Hematopoietic multipotent progenitor cell treated with erythropoietin and hydrocortisone succinate and interleukin-3 and kit ligand, for 8 days (in vitro differentiated cells): ENCODE data around the gene MRPS6.

Experiments
- DNase-seq: peaks from one replicate; pipeline ENCODE4 v3.0.0-alpha.2; 2015

The MRPS6 gene

GRCh38 chr21:34135330-34135729, 62.0 kb downstream of the MRPS6 start:
- no peak for DNase-seq

DNA sequence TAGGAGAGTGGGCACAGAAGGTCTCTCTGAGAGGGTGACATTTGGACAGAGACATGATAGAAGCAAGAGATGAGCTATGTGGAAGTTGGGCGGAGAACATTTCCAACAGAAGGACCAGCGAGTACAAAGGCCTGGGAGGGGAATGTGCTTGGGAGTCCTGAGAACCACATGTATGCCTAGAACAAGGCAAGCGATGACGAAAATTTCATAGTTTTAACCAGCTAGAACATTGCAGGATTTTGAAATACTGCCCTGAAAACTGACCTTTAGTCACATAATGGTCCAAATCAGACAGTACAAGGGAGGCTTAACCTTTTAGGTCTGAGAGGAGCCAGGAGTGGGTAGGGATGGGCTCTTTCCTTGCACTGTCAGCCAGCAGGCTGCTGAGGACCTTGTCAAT, 68.0 kb downstream of the MRPS6 start:
- no peak for DNase-seq

GRCh38 chr21:34143685-34144182, 70.4 kb downstream of the MRPS6 start:
- DNase-seq = no peak

DNA sequence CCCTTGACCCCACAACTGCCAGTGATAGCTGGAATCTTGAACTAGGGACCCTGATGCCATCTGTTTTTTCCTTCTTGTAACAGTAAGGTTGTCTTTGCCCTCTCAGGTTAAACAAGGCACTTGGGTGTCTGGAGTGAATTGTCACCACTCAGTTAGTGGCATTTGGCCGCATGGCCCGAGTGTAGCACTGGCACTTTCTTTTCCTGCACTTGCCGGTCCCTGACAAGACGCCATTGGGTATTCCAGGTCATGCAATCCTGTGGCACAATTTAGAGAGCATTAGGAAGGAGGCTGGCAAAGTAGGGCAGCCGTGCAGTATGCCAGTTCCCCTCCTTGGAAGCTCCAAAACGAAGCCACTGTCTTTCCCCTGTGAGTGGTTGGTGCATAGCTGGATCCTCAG, 70.8 kb downstream of the MRPS6 start:
- no peak for DNase-seq

- DNase-seq = no peak
Observed at GRCh38 chr21:34147792-34148418, 74.5 kb downstream of the MRPS6 start.

DNA sequence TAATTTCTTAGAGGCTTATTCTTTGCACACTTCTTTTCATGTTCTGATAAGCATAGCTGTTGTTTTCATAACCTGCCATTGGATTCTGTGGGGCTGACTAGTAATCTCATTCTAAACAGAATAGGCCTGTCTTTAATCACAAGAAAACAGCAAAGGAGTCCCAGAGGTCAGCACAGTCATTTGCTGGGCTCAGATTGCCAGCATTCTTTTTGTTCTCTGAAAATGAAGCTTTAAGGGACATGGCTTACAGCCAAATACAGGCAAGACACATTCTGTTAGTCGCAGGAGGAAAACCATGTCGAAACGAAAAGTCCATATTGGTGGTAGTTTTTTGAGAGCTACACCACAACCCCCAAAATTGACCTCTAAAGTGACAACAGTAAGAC, 75.0 kb downstream of the MRPS6 start:
- DNase-seq = peak; percentile 26

DNA sequence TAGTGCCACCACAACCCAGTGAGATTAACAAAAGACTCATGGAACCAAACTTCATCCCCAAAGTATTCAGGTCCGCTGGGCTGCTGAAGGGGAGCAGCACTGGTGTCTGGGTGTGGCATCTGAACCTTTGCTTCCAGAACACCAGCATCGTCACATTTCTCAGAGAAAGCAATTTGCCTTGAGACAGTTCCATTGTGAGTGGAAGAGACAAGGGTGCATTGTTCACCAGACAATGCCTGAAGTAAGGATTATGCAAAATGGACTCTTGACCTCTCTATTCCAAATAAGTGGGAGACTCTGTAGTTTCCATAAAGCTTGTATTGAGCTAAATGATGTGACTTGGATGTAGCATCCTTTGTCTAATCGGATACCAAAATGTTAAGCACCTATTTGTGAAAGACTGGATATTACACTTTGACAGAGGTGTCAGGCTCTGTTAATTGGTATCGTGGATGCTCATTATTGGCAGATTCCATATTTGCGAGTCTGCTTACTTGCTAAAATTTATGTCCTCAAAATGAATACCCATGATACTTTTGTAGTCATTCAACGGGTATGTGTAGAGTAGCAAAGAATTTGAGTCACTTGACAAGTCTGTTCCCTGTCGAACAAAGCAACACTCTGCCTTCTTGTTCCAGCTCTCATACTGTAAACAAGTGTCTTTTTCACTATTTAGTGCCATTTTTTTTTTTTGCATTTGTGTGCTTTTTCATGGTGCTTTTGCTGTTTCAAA, 75.6 kb downstream of the MRPS6 start:
- no peak for DNase-seq

DNA sequence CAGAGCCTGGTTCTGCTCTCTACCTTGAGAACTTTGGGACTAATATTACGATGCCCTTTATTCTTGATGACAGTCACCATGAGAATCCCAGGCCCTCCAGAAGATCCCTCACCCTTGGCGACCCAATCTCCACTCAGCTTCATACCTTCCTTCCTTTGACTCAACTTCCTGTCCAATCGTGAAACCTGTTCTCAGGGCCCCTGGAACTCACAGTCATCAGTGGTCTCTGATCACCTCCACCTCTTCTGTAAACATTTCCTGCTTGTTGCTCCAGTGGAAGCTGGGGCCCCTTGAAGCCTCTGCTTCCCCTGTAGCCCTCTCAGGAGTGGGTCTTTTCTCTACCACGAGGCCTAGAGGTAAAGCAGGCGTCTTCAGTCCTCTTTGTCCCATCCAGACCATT, 79.1 kb downstream of the MRPS6 start:
- DNase-seq = no peak

- DNase-seq = no peak
Observed at GRCh38 chr21:34154878-34155277, 81.5 kb downstream of the MRPS6 start.

DNA sequence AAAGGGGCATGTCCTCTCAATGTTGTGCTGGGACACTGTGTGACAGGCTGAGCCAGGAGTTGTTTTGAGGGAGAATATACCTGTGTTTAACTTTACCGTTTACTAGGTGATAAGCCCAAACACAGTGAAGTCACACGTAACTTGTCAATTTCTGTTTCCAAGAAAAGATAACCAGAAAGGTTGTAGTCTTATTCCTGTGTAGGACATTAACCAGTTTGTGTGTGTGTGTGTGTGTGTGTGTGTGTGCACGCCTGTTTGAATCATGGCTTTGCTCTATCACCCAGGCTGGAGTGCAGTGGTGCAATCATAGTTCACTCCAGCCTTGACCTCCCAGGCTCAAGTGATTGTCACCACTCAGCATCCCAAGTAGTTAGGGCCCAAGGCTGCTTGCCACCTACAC, 83.6 kb downstream of the MRPS6 start:
- no peak for DNase-seq

GRCh38 chr21:34157521-34157920, 84.1 kb downstream of the MRPS6 start:
- no peak for DNase-seq

- DNase-seq = no peak
Observed at GRCh38 chr21:34158866-34159835, 85.8 kb downstream of the MRPS6 start.

- DNase-seq = no peak
Observed at GRCh38 chr21:34166468-34166867, 93.1 kb downstream of the MRPS6 start.

GRCh38 chr21:34170886-34171285, 97.5 kb downstream of the MRPS6 start:
- no peak for DNase-seq

DNA sequence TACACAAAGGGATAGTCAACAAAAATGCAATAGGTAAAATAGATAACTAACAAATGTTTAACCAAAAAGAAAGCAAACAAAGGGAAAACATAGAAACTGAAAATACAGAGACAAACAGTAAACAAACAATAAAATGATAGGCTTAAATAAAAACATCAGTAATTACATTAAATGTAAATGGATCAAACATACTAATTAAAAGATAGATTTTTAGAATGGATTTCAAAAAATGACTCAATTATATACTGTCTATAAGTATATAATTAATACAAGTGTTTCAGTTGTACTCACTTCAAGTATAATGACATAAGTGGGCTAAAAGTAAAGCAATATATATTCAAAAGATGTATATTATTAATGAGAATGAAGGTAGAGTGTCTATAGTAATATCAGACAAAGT, 101.1 kb downstream of the MRPS6 start:
- no peak for DNase-seq

DNA sequence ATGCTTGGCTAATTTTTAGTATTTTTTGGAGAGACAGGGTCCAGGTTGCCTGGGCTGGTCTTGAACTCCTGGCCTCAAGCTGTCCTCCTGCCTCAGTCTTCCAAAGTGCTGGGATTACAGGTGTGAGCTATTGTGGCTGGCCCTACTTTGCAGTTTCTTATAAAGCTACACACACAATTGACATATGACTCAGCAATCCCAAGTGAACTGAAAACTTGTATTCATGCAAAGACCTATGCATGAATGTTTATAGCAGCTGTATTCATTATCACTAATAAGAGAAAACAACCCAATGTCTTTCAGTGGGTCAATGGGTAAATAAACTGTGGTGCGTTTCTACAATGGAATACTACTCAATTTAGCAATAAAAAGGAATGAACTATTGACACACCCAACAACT, 103.1 kb downstream of the MRPS6 start:
- no peak for DNase-seq

- no peak for DNase-seq
Observed at GRCh38 chr21:34177919-34178567, 104.7 kb downstream of the MRPS6 start.

GRCh38 chr21:34179204-34179935, 106.0 kb downstream of the MRPS6 start:
- DNase-seq = no peak

- no peak for DNase-seq
Observed at GRCh38 chr21:34180407-34180806, 107.0 kb downstream of the MRPS6 start.

GRCh38 chr21:34180826-34181359, 107.5 kb downstream of the MRPS6 start:
- no peak for DNase-seq

GRCh38 chr21:34181431-34182039, 108.2 kb downstream of the MRPS6 start:
- DNase-seq = no peak
